ENCODE measurements around the gene GGNBP2.

Gene GGNBP2

GRCh38 chr17:36575028-36575427 lies 30.3 kb downstream of the GGNBP2 start:
- DNase-seq = no peak

- DNase-seq = no peak
Measured at GRCh38 chr17:36576793-36577192, 32.1 kb downstream of the GGNBP2 start.

DNA sequence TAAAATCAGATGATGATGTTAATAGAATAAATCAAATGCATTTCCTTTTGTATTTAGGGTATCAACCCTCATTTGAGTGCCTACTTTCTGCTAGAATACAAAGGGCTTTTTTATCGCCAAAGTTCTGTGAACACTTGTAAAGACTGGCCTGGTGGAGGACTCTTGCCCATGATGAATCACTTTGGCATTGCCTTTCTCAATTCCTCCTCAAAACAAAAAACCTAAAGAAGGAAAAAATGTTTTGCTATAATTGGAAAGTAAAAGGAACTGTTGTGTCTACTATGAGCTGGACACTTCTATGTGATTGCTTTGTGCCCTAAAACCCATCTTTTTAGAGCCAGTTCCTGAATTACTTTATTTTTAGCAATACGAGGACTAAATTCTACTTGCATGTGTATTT lies 34.0 kb downstream of the GGNBP2 start:
- no peak for DNase-seq

DNA sequence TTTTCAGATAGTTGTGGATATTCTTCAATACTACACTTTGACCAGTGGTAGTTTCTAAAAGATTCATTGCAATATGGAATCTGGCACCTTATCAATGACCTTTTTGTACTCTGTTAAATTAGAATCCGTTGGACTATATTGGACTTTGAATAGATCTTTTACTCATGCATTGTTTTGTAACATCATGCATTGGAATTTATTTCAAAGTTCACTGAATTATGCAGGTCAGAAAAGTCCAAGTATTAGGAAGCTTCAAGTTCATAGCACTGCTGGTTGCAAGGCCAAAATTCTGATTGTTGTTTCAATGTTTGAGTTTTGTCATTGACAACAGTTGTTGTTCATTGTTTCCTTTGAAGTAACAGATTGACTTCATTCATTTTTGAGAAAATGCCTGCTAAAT lies 39.1 kb downstream of the GGNBP2 start:
- no peak for DNase-seq

DNA sequence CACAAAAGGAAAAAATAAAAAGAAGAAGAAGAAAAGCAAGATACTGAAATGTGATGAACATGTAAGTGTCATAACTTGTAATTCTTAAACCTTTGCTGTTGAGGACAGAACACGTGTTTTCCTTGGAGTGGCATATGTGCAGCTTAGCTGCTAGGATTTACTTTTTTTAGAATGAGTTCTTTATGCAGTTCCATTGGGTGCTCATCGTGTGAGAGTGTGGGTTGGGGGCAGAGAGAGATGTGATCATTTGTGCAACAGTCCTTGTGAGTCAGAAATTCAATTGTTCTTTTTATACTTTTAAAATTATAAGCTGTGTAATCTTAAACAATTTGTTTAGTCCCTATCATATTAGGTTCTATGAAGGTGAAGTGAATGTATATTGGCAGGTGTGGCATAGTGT lies 41.4 kb downstream of the GGNBP2 start:
- no peak for DNase-seq

- no peak for DNase-seq
Measured at GRCh38 chr17:36590082-36590481, 45.4 kb downstream of the GGNBP2 start.

- DNase-seq = peak in 13 of 14 donors; percentile 18 to 81 (median 57)
Measured at GRCh38 chr17:36591434-36592315, 47.0 kb downstream of the GGNBP2 start, which contains the start of gene DHRS11. Gene DHRS11, plus strand, starts transcription at chr17:36591879. Its CDS starts 131 bp downstream, at chr17:36592010.

DNA sequence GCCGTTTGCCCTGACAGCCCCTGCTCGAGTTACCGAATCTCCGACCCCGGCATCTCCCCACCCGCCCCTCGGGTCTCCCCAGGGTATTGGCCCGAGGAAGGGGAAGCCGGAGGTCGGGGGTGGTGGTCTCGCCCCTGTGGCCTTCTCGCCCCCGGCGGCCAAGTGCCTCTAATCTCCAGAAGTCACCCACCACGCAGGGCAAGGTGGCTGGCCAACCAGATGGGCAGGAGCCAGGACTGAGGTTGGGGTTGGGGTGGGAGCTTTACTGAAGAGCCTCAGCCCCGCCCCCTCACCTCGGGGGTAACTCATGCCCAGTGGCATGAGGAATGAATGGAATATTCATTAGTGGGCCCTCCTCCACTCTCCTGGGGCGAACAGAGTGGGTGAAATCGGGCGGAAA lies 47.6 kb downstream of the GGNBP2 start:
- DNase-seq = peak in 1 of 14 donors; percentile 4

- no peak for DNase-seq
Measured at GRCh38 chr17:36592716-36593321, 48.1 kb downstream of the GGNBP2 start.

GRCh38 chr17:36593656-36594316 lies 49.1 kb downstream of the GGNBP2 start:
- DNase-seq = no peak

GRCh38 chr17:36594626-36595401 lies 50.1 kb downstream of the GGNBP2 start:
- no peak for DNase-seq

GRCh38 chr17:36597226-36597625 lies 52.5 kb downstream of the GGNBP2 start:
- DNase-seq = no peak

GRCh38 chr17:36597866-36598777 lies 53.4 kb downstream of the GGNBP2 start:
- DNase-seq = no peak

DNA sequence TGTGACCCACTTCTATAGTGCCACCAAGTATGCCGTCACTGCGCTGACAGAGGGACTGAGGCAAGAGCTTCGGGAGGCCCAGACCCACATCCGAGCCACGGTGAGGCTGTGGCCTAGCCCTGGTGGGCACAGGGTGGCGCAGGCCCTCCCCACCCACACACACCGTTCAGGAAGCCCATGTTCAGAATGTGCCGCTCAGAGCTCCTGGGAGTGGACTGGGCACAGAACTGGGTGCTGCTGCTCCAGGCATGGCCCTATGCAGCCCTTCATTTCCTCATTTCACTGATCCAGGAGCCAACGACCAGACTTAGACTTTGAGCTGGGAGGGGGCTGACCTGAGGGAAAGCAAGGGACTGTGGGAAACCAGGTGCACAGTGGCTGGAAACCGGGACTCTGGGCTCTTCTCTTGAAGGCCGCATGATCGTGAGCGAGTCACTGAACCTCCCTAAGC lies 54.3 kb downstream of the GGNBP2 start:
- DNase-seq = no peak

DNA sequence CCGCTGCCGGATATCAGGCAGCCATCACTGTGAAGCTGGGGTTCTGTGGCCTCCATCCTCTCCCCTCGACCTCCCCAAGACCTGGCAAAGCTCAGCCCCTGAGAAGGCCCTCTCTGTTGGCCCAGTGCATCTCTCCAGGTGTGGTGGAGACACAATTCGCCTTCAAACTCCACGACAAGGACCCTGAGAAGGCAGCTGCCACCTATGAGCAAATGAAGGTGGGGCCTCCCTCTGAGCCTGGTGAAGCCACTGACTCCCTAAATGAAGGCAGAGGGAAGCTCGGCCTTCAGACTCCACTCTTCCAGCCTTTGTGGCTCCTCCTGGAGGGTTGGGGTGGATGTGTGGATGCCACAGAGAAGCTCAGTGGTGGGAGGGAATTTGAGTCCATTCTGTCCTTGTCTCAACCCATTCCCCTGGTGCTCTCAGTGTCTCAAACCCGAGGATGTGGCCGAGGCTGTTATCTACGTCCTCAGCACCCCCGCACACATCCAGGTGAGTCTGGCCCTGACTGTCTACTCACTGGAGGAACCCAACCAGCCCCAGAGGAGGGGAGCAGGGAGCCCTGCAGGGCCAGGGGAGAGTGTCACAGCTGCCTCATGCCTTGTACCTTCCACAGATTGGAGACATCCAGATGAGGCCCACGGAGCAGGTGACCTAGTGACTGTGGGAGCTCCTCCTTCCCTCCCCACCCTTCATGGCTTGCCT lies 55.0 kb downstream of the GGNBP2 start:
- no peak for DNase-seq

GRCh38 chr17:36600465-36600864 lies 55.7 kb downstream of the GGNBP2 start:
- DNase-seq = no peak

- peak in 1 of 14 donors; percentile 70 for DNase-seq
Measured at GRCh38 chr17:36600936-36601302, 56.2 kb downstream of the GGNBP2 start.

DNA sequence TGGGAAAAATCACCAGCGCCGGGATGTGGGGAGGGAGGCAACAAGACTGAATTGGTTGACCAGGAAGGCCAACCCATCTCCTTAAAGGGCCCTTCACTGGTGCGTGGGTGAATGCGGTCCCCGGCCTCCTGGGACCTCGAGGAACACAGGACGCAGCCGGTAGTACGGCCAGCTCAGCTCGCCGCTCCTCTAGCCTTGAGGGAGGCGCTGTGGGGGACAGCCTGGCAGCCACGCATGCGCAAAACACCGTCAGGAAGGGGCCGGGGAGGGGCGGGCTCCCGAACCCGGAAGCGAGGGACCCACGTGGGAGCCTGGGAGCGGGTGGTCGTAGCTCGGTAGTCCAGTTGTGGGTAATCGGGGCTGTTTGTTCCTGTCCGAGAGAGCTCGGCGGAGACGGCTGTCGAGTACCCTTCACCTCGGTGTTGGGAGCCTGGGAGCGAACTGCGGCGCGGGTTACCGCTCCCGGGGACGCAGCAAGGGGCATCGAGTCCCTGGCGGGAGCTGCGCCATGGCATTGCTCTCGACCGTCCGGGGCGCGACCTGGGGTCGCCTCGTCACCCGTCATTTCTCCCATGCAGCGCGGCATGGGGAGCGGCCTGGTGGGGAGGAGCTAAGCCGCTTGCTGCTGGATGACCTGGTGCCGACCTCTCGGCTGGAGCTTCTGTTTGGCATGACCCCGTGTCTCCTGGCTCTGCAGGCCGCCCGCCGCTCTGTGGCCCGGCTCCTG lies 56.7 kb downstream of the GGNBP2 start, which contains the start of gene MRM1:
Gene MRM1, plus strand, starts transcription at position 281 of the 727 bp plus-strand sequence. Its CDS starts 228 bp downstream, at position 509.
- peak; percentile 34 to 96 (median 88) for DNase-seq

DNA sequence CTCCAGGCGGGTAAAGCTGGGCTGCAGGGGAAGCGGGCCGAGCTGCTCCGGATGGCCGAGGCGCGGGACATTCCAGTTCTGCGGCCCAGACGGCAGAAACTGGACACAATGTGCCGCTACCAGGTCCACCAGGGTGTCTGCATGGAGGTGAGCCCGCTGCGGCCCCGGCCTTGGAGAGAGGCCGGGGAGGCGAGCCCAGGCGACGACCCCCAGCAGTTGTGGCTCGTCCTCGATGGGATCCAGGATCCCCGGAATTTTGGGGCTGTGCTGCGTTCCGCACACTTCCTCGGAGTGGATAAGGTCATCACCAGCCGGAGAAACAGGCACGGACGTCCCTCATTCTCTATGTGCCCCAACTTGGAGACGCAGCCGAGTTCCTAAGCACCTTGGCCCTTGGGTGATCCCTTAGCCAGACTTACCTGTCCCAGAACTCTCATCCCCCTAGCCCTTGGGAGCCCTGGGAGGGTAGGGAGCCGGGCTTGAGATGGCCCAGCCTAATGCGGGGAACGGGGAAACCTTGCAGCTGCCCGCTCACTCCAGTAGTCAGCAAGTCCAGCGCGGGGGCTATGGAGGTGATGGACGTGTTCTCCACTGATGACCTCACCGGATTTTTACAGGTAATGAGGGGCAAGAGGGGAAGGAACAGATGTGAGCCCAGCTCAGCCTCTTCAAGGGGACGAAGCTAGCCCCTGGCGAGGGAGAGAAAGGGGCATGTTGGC lies 57.5 kb downstream of the GGNBP2 start:
- DNase-seq = peak in 4 of 14 donors; percentile 36 to 55 (median 45)

All from C1 segment of cervical spinal cord (tissue), 14 donors.